ENCODE measurements around the gene ABCG1. TPM values are rescaled to one million over a fixed set of nuclear protein-coding genes. Genes with fewer than 3 reads are reported as not detected.

ABCG1 gene
- polyA plus RNA-seq, 2 of the 4 experiments (the other 2 are of a cell fraction), result 2.3 to 5.1 TPM

- Histone ChIP-seq H3K4me2 (no peak overlapping the region), H3K27ac (no peak overlapping the region), H3K4me1 (peaks cover 6% of the 10 kb centered on the region; the same call in 2 of the 3 replicates), H3K9me3 (no peaks in the 10 kb centered on the region), H3K4me3 (no peak overlapping the region)
- POLR2A ChIA-PET, result no interaction called here
- FAIRE-seq (no peak), DNase-seq (ENCODE audit: low read depth in 1 of 2, low spot score in 1 of 2) (no peak), ATAC-seq (no peak)
- CTCF ChIA-PET, result no interaction called here
- TF ChIP-seq NFE2L2 (conservative IDR thresholded peaks at IDR 0.05; ENCODE audit: low read length) (no peak), POLR2A (IDR thresholded peaks at IDR 0.05; ENCODE audit: low read length) (no peak), KDM1A (IDR thresholded peaks at IDR 0.05; ENCODE audit: low read depth) (no peak), HDAC2 (IDR thresholded peaks at IDR 0.05) (no peak), GATA3 (IDR thresholded peaks at IDR 0.05; ENCODE audit: borderline replicate concordance) (no peak), RAD21 (conservative IDR thresholded peaks at IDR 0.05 in 1 of 2, IDR thresholded peaks at IDR 0.05 in 1 of 2) (no peak), PHF8 (IDR thresholded peaks at IDR 0.05; ENCODE audit: borderline replicate concordance, low read depth) (no peak), ATOH8 (CRISPR knock-in tag; IDR thresholded peaks at IDR 0.05; ENCODE audit: low read depth) (no peak), CHD2 (IDR thresholded peaks at IDR 0.05; ENCODE audit: low read length, partially characterized antibody) (no peak)
- 76% methylated on average over 14 of the region's 15 CpGs for WGBS (ENCODE audit: missing lambda C conversion rate)
Observed at GRCh38 chr21:42221581-42222345, 2.8 kb downstream of the ABCG1 start.

- CTCF ChIA-PET, result no interaction called here
- no peak for ATAC-seq
- TF ChIP-seq ELK1 (IDR thresholded peaks at IDR 0.05; ENCODE audit: low read depth, low read length), result no peak
- no peak for TF ChIP-seq POLR2A (IDR thresholded peaks at IDR 0.05; ENCODE audit: low read length)
- no peak for TF ChIP-seq BHLHE40 (IDR thresholded peaks at IDR 0.05; ENCODE audit: low read depth, low read length)
- no peak for TF ChIP-seq MAZ (IDR thresholded peaks at IDR 0.05; ENCODE audit: borderline replicate concordance, low read depth, low read length)
Observed at GRCh38 chr21:42222386-42222785, 3.4 kb downstream of the ABCG1 start.

GRCh38 chr21:42222821-42223390 lies 4.0 kb downstream of the ABCG1 start:
- Histone ChIP-seq H3K4me3 (no peak overlapping the region), H3K9me3 (no peaks in the 10 kb centered on the region), H3K27ac (no peak overlapping the region), H3K4me2 (no peak overlapping the region), H3K4me1 (peaks cover 17% of the 10 kb centered on the region; the same call in 2 of the 3 replicates)
- 74% methylated on average over 9 of the region's 9 CpGs for WGBS (ENCODE audit: missing lambda C conversion rate)
- POLR2A ChIA-PET, result no interaction called here
- CTCF ChIA-PET, result no interaction called here
- DNase-seq (ENCODE audit: low read depth in 1 of 2, low spot score in 1 of 2) (no peak), ATAC-seq (no peak), FAIRE-seq (no peak)
- TF ChIP-seq ZC3H11A (IDR thresholded peaks at IDR 0.05) (no peak), CTCF (IDR thresholded peaks at IDR 0.05) (no peak), PBX3 (IDR thresholded peaks at IDR 0.05) (no peak), NPAS2 (CRISPR knock-in tag; IDR thresholded peaks at IDR 0.05; ENCODE audit: borderline replicate concordance) (no peak), HDAC2 (IDR thresholded peaks at IDR 0.05) (no peak), HEYL (CRISPR knock-in tag; IDR thresholded peaks at IDR 0.05) (no peak), NR3C1 (IDR thresholded peaks at IDR 0.05) (no peak), HOXA7 (CRISPR knock-in tag; IDR thresholded peaks at IDR 0.05) (no peak), NFE2L2 (conservative IDR thresholded peaks at IDR 0.05; ENCODE audit: low read length) (no peak), BHLHE40 (IDR thresholded peaks at IDR 0.05; ENCODE audit: low read depth, low read length) (no peak), RCOR1 (IDR thresholded peaks at IDR 0.05; ENCODE audit: low read depth, low read length) (no peak), EHF (CRISPR knock-in tag; IDR thresholded peaks at IDR 0.05) (no peak)

More at GRCh38 chr21:42222386-42222785, 3.4 kb downstream of the ABCG1 start:
- Histone ChIP-seq H3K4me1 (peaks cover 12% of the 10 kb centered on the region; the same call in 2 of the 3 replicates), H3K9me3 (no peaks in the 10 kb centered on the region), H3K27ac (no peak overlapping the region), H3K4me2 (no peak overlapping the region), H3K4me3 (no peak overlapping the region)
- DNase-seq (ENCODE audit: low read depth in 1 of 2, low spot score in 1 of 2) (no peak), FAIRE-seq (no peak)
- WGBS (ENCODE audit: missing lambda C conversion rate), result 64% methylated on average over 6 of the region's 6 CpGs
- POLR2A ChIA-PET, result no interaction called here
